Breast epithelium (tissue), 4 donors: ENCODE data around the gene UNC45B. TPM values are rescaled to one million over a fixed set of nuclear protein-coding genes. Genes with fewer than 3 reads are reported as not detected.

Experiments used
- DNase-seq, 2 donors: peaks; one replicate each; pipeline ENCODE4 v3.0.0-alpha.2; 2019; ENCODE audit warnings: low spot score in 2 of 2
- H3K27ac ChIP-seq, 2 donors: fragments of 200-600 bp; sonication (generic) in 1 of 2; one replicate each; pipeline ENCODE4 v1.5.1; 2016 to 2019; ENCODE audit warnings: mild to moderate bottlenecking in 1 of 2
- H3K27me3 ChIP-seq, 2 donors: fragments of 200-600 bp; sonication (generic) in 1 of 2; one replicate each; pipeline versions ENCODE4 v1.5.1 to v1.6.0; 2017 to 2019; ENCODE audit warnings: control low read depth in 1 of 2, mild to moderate bottlenecking in 1 of 2
- H3K36me3 ChIP-seq: fragments of 200-600 bp; one replicate; pipeline ENCODE4 v1.5.1; 2019
- H3K4me1 ChIP-seq, 2 donors: fragments of 200-600 bp; sonication (generic); one replicate each; pipeline ENCODE4 v1.5.1; 2016 to 2019; ENCODE audit warnings: control low read depth in 1 of 2
- H3K4me3 ChIP-seq, 3 donors: fragments of 200-600 bp; sonication (generic); 1 replicate in 2 of 3; 2 replicates in 1 of 3; pipeline ENCODE4 v1.5.1; 2016 to 2019; ENCODE audit warnings: mild to moderate bottlenecking in 3 of 3, moderate library complexity in 2 of 3
- H3K9me3 ChIP-seq, 2 donors: fragments of 200-600 bp; sonication (generic) in 1 of 2; one replicate each; pipeline ENCODE4 v1.5.1; 2016 to 2019; ENCODE audit warnings: control low read depth in 1 of 2
- POLR2A ChIP-seq: fragments of 450-650 bp; IDR thresholded peaks from one replicate; pipeline ENCODE4 v1.6.1; 2016; ENCODE audit warnings: antibody characterized with exemption, mild to moderate bottlenecking, moderate library complexity
- POLR2AphosphoS5 ChIP-seq, 3 donors: sonication (generic); formaldehyde crosslinking; IDR thresholded peaks; one replicate each; pipeline ENCODE4 v1.6.1; 2017; ENCODE audit warnings: antibody characterized with exemption in 3 of 3
- intact Hi-C: fragments of 100-400 bp; cut with DNase I; formaldehyde crosslinking; loops from one replicate; pipeline ENCODE4 v1.15.1; 2023; ENCODE audit warnings: low total_unique reads
- total RNA-seq, 3 donors: library from RNA; depleted of rRNA; stranded (reverse); fragments of >200 nt; gene quantifications; one replicate each; pipeline ENCODE4 v1.1.0, GENCODE V29; 2016
- TF ChIP-seq, protein P1 (sequence below), 3 donors: fragments of 450-650 bp; IDR thresholded peaks; one replicate each; pipeline ENCODE4 v1.5.1; 2016 to 2017; ENCODE audit warnings: antibody characterized with exemption in 3 of 3, mild to moderate bottlenecking in 3 of 3, moderate library complexity in 3 of 3

Gene UNC45B
- total RNA-seq, 3 donors from 2014 or later: not detected

GRCh38 chr17:35210741-35211140 lies 63.1 kb downstream of the UNC45B start:
- intact Hi-C loops: no loop called here
- DNase-seq: no peak
- H3K27ac ChIP-seq: no peak overlapping the region
- H3K4me3 ChIP-seq: no peak overlapping the region
- H3K27me3 ChIP-seq: no peaks in the 10 kb centered on the region
- H3K36me3 ChIP-seq: no peaks in the 10 kb centered on the region
- TF ChIP-seq, protein P1, sequence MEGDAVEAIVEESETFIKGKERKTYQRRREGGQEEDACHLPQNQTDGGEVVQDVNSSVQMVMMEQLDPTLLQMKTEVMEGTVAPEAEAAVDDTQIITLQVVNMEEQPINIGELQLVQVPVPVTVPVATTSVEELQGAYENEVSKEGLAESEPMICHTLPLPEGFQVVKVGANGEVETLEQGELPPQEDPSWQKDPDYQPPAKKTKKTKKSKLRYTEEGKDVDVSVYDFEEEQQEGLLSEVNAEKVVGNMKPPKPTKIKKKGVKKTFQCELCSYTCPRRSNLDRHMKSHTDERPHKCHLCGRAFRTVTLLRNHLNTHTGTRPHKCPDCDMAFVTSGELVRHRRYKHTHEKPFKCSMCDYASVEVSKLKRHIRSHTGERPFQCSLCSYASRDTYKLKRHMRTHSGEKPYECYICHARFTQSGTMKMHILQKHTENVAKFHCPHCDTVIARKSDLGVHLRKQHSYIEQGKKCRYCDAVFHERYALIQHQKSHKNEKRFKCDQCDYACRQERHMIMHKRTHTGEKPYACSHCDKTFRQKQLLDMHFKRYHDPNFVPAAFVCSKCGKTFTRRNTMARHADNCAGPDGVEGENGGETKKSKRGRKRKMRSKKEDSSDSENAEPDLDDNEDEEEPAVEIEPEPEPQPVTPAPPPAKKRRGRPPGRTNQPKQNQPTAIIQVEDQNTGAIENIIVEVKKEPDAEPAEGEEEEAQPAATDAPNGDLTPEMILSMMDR (IDR thresholded peaks at IDR 0.05): no peak
- TF ChIP-seq POLR2A: no peak
- TF ChIP-seq POLR2AphosphoS5 (IDR thresholded peaks at IDR 0.05): no peak
- no peaks in the 10 kb centered on the region for H3K4me1 ChIP-seq
- H3K9me3 ChIP-seq: no peaks in the 10 kb centered on the region

GRCh38 chr17:35212668-35213067 lies 65.1 kb downstream of the UNC45B start:
- no peaks in the 10 kb centered on the region for H3K27me3 ChIP-seq
- no peaks in the 10 kb centered on the region for H3K4me1 ChIP-seq
- no peak for TF ChIP-seq POLR2A
- TF ChIP-seq, protein P1 (IDR thresholded peaks at IDR 0.05): no peak
- H3K9me3 ChIP-seq: no peaks in the 10 kb centered on the region
- DNase-seq: no peak
- no peak overlapping the region for H3K27ac ChIP-seq
- H3K4me3 ChIP-seq: no peak overlapping the region
- intact Hi-C loops: no loop called here
- H3K36me3 ChIP-seq: no peaks in the 10 kb centered on the region

DNA sequence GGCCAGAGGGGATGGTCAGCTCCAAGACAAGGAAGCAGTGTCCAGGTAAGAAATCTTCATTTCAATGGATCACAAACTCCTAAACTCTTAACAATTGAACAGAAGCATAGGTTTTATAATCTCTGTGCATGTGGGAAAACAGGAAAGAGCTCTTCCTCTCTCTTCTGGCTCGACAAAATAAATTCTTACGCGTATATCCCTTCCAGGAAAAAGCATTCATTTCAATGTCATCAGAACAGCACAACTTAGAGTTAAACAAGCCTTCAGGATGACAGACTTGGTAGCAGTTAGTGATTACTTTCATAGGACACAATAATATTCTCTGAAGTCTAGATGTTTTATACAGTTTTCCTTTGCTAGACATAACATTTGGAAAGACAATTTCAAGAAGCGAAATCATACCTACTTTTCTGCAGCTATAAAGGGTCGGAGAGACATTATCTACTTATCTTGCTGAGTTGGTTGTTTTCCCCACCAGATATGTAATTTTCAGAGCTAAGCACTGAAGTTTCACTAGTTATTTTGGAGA lies 65.9 kb downstream of the UNC45B start:
- Histone ChIP-seq H3K36me3 (no peaks in the 10 kb centered on the region), H3K4me3 (no peak overlapping the region), H3K4me1 (no peaks in the 10 kb centered on the region), H3K27me3 (no peaks in the 10 kb centered on the region), H3K27ac (no peak overlapping the region), H3K9me3 (no peaks in the 10 kb centered on the region)
- DNase-seq: no peak
- TF ChIP-seq POLR2AphosphoS5 (IDR thresholded peaks at IDR 0.05) (no peak), POLR2A (no peak)
- TF ChIP-seq, protein P1 (IDR thresholded peaks at IDR 0.05): no peak
- intact Hi-C loops: no loop called here

DNA sequence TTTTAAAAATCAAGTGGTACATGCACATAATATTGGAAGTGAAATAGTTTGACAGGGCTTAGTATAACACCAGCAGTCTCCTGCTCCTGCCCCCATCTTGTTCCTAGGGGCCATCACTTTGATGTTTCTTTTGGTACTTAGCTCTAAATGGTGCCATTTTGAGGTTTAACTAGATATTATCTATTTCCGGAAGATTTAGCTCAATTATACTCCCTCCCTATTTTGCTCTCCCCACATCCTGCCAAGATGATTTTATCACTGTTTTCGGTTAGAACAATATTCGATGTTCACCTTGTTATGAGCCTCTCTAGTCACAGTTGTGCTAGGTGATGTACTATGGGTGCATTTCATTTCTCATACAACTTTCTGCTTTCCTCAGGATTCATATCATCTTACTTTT lies 66.6 kb downstream of the UNC45B start:
- intact Hi-C loops: no loop called here
- Histone ChIP-seq H3K36me3 (no peaks in the 10 kb centered on the region), H3K27me3 (no peaks in the 10 kb centered on the region), H3K4me3 (no peak overlapping the region), H3K9me3 (no peaks in the 10 kb centered on the region), H3K27ac (no peak overlapping the region), H3K4me1 (no peaks in the 10 kb centered on the region)
- TF ChIP-seq, protein P1 (IDR thresholded peaks at IDR 0.05): no peak
- TF ChIP-seq POLR2AphosphoS5 (IDR thresholded peaks at IDR 0.05): no peak
- no peak for TF ChIP-seq POLR2A
- DNase-seq: no peak

- TF ChIP-seq POLR2A (no peak), POLR2AphosphoS5 (IDR thresholded peaks at IDR 0.05) (no peak)
- TF ChIP-seq, protein P1 (IDR thresholded peaks at IDR 0.05): no peak
- Histone ChIP-seq H3K4me3 (no peak overlapping the region), H3K36me3 (no peaks in the 10 kb centered on the region), H3K27me3 (no peaks in the 10 kb centered on the region), H3K27ac (peak overlapping the region in 1 of 2 donors; percentile 38), H3K4me1 (no peaks in the 10 kb centered on the region), H3K9me3 (no peaks in the 10 kb centered on the region)
- intact Hi-C loops: no loop called here
- DNase-seq: no peak
Observed at GRCh38 chr17:35214631-35215273, 67.1 kb downstream of the UNC45B start.
